Stimulated activated CD4-positive, alpha-beta T cell treated with anti-CD3 and anti-CD28 coated beads, Interleukin-12 subunit alpha, Interleukin-12 subunit beta, amount 100 ng/mL, for 48 hours (primary cell): ENCODE data around the gene CENPA.
"Not testable (repeated sequence)": the region's sequence is repeated elsewhere in the genome, so short reads cannot be mapped to it uniquely, and the experiment has no call there.

Experiments used
- DNase-seq, 3 donors: peaks; one replicate each; pipeline ENCODE4 v3.0.0-alpha.2; 2020; ENCODE audit warnings: low read depth in 2 of 3, low spot score in 1 of 3

CENPA gene

DNA sequence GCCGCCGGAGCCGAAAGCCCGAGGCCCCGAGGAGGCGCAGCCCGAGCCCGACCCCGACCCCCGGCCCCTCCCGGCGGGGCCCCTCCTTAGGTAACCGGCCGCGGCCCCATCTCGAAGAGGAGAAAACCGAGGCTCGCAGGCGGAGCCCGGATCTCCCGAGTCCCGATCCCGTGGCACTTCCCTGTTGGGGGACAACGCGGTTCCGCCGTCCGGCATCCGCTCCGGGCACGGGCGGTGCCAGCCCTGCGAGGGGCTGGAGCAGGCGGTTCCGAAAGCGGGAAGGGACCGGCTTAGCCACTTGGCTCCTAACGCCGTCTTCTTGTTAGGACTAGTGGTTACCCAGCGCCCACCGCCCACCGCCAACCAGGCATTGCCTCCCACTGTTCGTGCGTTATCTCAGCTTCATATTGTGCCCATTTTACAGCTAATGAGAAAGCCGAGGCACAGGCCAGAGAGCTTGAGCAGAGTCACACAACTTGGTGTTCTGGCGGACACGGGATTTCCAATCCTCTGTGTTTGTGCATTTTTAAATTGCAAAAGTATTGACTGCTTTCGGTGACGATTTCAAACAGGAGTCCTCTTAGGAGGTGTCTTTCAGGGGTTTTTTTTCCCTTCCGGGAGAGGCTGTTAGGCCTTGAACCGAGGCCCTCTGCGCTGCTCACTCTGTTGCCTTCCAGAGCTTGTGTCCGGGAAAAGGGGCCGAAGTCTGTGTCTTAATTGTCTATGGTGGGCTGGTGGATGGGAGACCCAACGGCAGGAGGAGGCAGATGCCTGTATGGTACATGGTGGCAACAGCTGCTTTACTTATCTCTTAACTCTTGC, 562 bp downstream of the CENPA start:
- no peak for DNase-seq

DNA sequence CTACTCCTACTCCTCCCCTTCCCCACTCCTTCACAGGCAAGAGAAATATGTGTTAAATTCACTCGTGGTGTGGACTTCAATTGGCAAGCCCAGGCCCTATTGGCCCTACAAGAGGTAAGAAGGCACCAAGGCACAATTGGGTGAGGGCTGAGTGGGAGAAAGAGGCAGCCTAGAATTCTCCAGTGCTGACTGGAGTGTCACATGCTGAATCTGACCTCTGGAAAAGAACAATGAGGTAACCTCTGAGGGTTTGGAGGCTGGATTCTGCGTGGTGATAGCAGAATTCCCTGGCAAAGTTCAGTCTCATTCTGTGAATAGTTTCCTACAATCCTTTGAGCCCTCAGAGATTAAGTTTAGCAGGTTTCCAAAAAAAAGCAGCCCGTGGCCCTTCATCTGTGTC, 6.9 kb downstream of the CENPA start:
- no peak for DNase-seq

DNA sequence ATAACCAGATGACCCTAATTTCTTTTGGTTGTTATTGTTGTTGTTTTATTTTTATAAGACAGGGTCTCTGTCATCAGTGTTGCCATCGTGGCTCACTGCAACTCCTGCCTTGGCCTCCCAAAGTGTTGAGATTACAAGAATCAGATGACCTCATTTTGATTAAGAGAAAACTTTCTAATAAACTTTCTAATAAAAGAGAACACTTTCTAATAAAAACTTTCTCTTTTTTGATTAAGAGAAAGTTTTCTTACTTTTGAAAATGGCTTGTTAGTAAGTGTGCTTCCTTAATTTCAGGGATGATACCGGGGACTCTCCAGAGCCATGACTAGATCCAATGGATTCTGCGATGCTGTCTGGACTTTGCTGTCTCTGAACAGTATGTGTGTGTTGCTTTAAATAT, 7.7 kb downstream of the CENPA start:
- no peak for DNase-seq

DNA sequence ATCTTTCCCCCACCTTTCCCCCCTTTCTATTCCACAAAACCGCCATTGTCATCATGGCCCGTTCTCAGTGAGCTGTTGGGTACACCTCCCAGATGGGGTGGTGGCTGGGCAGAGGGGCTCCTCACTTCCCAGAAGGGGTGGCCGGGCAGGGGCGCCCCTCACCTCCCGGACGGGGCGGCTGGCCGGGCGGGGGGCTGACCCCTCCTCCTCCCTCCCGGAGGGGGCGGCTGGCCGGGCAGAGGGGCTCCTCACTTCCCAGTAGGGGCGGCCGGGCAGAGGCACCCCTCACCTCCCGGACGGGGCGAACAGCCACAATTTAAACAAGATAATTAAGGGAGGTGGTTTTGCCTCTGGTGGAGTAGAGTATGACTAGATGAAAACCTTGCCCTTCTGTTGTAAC, 9.3 kb downstream of the CENPA start:
- DNase-seq = not testable (repeated sequence)

DNA sequence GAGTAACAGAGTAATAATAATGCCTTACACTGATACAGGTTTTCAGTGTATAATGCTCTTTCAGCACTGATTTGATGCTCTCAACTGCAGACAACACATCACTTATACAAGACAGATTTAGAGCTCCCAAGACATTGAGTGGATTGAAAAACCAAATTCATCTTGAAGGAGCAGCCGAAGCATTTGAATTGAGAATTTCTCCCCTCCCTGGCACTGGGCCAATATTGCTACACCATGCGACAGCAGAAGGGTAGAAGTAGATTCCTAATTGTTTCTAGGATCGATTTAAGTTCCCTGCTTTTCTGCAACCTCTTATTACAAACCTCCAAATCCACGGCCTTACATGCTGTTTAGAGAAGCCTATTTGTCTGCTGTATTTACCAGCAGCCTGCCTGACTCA, 15.5 kb downstream of the CENPA start:
- DNase-seq = no peak

DNA sequence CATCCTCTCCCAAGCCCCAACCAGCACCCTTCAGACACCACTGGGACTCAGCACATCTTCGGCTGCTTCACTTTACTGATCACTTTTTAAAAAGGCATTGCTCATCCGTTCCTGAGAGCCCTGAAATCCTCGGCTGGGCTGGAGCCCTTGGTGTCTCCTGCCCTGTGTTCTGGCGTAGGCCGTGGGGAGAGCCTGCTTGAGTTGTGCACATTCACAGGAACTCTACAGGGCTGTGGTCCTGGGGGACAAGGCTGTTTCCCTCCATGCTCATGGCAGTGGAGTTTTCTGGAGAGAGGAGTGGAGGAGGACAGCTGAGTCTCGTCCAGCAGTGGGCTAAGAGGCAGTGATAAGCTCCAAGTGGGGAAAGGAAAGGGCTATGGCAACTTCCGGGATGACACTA, 15.9 kb downstream of the CENPA start:
- DNase-seq = no peak

DNA sequence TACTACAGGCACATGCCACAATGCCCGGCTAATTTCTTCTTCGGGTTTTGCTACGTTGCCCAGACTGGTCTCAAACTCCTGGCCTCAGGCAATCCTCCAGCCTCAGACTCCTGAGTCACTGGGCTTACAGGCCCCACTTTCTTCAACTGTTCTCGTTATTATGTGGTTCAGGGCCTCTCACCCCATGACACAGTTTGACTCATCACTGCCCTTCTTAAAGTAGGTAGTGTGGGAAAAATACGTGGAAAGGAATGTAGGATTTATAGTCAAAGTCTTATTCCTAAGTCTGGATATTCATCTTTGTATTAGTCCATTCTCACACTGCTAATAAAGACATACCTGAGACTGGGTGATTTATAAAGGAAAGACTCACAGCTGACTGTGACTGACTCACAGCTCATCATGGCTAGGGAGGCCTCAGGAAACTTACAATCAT, 19.4 kb downstream of the CENPA start:
- no peak for DNase-seq

DNA sequence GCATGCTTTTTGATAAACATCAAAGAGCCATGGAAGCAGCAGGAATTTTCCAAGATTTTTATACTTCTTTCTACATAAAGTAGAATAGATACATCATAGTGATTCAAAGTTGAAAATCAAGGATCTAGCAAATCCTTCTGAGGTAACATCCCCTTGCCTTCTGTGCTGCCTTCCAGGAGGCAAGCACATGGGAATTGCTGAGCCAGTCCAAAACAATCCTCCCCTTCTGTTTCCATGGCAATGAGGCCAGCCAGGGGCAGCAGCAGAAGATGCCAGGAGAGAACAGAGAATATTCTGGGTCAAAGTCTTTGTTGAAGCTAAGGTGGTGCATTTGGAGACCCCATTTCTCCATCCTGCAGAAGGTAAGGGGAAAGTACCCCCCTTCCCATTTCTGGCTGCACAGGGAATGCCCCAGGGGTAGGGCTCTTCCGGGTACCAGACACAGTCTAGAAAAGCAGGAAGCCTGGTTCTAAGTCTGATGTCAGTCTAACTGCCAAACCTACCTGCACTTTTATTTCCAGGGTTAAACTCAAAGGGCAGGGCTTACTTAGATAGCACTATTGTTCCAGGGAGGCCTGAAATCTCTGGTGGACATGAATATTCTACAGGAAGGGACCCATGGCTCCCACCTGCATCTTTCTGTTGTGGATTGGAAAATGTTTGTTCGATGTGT, 22.1 kb downstream of the CENPA start:
- DNase-seq = no peak

DNA sequence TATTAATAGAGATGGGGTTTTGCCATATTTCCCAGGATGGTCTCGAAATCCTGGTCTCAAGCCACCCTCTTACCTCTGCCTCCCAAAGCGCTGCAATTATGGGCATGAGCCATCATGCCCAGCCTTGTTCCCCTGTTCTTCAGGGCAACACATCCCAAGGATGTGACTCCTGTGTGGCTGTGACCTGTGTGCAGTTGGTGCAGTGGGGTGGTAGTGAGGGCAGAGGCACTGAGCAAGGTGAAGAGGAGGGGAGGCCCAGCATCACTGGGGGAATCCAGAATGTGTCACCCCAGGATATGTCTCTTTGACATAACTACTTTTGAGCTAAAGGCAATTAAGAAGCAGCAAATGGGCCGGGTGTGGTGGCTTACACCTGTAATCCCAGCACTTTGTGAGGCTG, 23.4 kb downstream of the CENPA start:
- DNase-seq = no peak

DNA sequence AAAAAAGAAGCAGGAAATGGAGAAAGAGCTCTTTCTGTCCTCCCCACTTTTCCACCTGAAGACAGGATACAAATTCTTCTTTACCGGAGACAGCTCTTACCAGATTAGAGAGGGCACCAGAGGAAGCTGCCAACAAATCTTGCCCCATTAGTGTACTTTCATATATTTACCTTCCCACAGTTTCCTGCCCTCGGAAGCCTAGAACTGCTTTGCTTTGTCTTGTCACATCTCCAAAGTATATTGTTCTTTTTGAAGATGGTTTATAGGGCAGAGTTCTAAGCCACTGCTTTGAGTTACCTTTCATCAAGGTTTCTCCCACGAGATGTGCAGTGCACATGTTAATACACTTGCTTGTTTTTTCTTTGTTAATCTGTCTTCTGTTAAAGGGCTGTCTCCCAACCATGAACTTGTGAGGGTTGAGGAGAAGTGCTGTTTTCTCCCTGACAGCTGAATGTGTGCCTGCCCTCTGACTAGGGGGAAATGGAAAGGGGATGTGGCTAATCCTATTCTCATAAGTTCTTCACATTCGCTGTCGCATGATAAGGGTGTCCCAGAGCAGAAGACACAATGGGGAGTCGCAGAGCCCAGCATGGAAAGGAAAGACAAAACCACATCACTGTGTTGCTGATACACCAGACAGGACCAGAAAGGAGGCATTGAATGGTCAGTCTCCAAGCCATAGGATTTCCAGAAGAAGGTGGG, 24.2 kb downstream of the CENPA start:
- DNase-seq = no peak

DNA sequence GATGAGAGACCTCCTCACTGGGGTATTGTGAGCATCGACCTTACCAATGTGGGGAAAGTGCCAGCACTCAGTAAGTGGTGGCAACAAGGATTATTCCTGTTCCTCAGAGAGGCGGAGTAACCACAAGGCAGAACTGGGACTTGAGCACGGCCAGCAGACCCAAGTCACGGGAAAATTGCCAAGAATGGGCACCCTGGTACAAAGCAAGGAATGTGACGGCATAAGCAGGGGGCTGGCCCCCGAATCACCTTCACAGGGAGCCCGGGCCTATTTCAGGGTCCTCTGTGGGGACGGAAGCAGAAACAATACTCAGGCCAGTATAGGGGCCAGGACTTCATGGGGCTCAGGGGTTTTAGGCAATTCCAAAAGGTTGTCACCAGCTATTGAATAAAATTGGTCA, 25.4 kb downstream of the CENPA start:
- no peak for DNase-seq

DNA sequence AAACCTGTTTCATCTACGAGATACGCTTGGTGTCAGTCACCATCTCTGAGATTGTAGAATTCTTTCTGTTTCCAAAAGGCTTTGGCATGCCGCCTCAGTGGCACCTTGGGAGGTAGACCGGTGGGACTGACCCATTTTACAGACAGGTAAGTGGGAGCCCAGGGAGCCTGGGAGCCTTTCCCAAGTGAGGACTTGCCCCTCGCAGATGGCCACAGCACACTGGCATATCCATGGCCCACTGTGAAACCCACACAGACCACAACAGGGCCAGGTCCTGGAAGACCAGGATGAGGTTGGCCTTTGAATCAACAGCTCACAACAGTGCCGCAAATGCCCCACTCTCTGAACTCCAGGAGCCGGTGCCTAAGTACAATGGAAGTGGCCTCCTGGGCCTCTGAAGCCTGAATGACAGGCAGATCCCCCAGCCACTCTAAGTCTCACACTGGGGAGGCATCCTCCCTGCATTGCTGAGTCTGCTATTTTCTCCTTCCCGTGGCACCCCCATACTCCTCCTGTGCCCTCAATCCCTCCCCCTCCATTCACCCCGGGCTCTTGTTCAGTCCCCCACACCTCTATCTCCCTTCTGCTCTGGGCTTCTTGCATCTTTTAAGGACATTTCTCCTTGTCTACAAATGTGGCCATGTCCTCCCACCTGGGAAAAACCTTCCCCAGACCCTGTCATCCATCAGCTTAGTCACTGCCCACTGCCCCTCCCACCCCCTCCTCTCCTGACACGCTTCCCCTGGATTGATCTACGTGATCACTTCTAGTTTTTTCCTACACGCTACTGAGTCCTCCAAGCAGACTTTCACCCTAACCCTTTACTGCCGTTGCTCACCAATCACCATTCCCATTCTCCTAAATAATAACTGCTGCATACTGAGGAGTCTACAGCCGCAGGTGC, 26.2 kb downstream of the CENPA start:
- no peak for DNase-seq

DNA sequence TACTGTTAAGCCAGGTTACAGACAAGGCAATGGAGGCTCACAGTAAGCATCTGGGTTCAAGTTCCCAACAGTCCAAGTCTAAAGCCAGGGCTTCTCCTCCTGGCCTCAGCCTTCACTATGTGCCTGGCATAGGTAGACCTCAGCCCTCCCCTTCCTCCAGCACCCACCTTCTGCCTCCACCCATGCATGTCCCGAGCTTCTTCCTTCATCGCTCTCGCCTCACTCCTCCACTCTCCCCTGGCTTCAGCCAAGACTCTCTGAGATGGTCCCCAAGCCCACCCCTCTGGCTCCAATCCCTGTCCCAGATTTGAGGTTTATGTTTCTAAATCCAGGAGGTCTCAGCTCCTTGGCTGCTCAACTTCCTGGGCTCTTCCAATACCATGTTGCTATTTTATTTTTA, 26.9 kb downstream of the CENPA start:
- DNase-seq = no peak

DNA sequence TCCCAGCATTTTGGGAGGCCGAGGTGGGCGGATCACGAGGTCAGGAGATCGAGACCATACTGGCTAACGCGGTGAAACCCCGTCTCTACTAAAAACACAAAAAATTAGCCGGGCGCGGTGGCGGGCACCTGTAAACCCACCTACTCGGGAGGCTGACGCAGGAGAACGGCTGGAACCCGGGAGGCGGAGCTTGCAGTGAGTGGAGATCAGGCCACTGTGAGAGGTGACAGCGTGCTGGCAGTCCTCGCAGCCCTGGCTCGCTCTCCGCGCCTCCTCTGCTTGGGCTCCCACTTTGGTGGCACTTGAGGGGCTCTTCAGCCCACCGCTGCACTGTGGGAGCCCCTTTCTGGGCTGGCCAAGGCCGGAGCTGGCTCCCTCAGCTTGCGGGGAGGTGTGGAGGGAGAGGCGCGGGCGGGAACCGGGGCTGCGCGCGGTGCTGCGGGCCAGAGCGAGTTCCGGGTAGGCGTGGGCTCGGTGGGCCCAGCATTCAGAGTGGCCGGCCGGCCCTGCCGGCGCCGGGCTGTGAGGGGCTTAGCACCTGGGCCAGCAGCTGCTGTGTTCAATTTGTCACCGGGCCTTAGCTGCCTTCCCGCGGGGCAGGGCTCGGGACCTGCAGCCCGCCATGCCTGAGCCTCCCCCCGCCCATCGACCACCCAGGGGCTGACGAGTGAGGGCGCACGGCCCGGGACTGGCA, 28.4 kb downstream of the CENPA start:
- not testable (repeated sequence) for DNase-seq

DNA sequence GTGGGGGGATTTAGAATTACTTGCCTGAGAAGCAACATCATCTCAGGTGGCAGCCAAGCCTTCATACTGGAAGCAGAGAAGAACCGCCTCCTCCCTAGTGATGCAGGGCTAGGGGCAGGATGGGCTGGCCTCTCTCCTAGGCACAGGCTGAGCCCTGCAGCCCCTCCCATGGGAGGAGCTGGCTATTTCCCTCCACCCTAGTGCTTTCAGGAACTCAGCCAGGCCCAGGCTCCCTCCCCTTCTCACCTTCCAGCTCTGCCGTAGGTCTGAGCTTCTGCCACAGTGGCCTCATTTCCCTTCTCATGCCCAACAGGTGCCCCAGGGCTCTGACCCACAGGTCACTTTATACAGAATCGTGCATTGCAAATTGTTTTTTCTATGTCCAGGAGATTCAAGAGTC, 31.0 kb downstream of the CENPA start:
- DNase-seq = no peak

DNA sequence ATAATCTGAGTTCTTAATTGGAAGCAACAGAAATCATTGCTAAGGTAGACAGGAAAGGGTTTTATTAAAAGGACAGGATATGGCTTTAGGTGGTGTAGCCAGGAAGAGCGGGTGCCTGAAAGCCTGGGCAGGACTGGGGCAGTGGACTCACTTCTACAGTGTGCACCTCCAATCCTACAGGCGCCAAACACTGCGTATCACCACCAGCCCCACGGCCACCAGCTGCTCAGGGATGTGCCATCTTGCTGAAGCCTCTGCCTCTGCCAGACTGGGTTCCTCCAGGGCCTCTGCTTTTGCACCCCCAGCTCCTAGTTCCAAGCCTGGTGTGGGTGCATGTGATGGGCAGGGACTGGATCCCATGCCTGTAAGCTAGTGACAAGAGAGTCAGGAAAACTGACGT, 32.4 kb downstream of the CENPA start:
- DNase-seq = no peak

DNA sequence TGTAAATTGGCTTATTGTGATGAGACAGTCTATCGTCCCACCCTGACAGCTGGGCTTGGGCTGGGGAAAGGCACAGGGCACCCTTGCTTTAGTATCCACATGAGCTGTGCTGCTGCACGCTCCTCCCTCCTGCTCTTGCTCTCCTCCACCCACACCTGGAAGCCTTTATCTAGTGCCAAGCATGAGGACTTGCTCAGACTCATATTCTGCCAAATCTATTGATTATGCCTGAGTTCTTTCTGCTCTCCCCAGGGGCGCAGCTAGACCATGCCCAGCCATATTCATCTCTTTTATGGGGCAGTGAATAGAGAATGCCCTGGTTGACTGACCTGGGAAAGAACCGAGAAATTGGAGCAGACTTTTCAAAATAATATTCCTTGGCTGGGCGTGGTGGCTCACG, 33.1 kb downstream of the CENPA start:
- DNase-seq = no peak

DNA sequence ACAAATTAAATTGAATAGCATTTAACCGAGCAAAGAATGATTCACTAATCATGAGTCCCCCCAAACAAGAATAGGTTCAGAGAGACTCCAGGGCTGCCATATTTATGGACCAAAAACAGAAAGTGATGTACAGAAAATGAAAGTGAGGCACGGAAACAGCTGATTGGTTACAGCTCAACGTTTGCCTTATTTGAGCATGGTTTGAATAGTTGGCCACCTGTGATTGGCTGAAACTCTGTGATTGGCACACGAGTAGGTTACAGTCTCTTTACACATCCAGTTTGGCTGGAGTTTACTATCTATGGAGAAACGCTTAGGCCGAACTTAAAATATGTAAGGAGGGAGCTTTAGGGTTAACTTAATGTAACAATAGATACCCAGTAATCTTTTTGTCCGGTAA, 35.1 kb downstream of the CENPA start:
- DNase-seq = no peak

DNA sequence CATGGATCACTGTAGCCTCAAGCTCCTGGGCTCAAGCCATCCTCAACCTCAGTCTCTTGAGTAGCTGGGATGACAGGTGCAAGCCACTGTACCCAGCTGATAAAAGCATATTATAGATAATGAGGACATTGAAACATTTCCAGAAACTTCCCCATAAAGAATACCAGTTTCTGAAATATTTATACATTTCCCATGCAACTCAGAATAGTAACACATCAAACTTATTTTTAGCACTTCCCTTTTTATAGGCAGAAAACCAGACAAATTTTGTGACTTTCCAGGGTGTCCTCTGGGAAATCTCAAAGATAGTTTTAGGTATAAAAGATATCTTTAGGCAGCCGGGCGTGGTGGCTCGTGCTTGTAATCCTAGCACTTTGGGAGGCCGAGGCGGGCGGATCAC, 37.0 kb downstream of the CENPA start:
- DNase-seq = no peak

DNA sequence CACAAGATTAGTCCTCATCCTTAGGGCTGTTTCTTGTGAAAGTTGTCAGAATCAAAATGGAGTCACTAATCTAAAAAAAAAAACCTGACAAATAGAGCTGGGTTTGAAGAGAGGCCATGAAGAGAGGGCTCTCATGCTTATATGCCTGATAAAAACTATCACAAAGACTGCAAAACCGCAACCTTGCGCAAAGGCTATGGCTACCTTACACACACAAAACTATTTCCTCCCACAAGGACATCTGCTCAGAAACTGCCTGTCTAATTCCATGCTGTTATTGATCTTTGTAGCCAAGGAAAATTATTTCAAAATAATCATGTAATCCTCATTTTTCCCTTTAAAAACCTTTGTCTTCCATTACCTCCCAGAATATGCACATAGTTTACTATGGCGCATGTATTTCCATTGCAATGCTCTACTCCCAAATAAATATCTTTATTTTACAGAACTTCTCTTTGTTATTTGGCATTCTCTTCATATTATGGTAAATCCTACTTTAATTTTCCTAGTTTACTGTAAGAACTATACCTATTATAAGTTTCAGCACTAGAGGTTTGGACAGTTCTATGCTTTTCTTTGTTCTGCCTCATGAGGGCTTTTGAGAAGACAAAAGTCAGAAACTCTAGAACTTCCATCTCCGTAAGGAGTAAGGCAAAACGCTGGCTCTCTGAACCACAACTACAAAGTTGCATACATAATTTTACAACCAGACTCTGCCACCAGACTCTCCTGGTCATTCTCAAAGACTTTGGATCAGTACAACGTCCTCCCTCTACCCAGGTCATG, 52.5 kb downstream of the CENPA start:
- no peak for DNase-seq
